A673 (cell line): ENCODE data around the gene KAZN. TPM values are rescaled to one million over a fixed set of nuclear protein-coding genes. Genes with fewer than 3 reads are reported as not detected.

ENCODE experiments used
- BruUV-seq: library from RNA; stranded (reverse); fragments of 400-500 nt; replicated peaks from 2 replicates; lab custom pipeline; 2021; lab: Mats Ljungman, UMichigan
- CTCF ChIA-PET: fragments of 300-600 bp; sonication (Branson Sonifier 250); formaldehyde crosslinking; loops from one replicate; lab custom pipeline; 2022; ENCODE audit warnings: antibody characterized with exemption; lab: Charles Lee
- POLR2A ChIA-PET: fragments of 300-600 bp; sonication (Branson Sonifier 250); formaldehyde crosslinking; loops from one replicate; lab custom pipeline; 2022; ENCODE audit warnings: antibody characterized with exemption; ENCODE audit not compliant: low non-redundant PET; lab: Charles Lee
- DNase-seq: peaks from one replicate; pipeline ENCODE4 v3.0.0-alpha.2; 2015; ENCODE audit warnings: low spot score
- H3K27ac ChIP-seq: fragments of 200-600 bp; sonication (generic); 2 replicates; pipeline ENCODE4 v1.5.1; 2016; ENCODE audit warnings: mixed run types, low read depth, mild to moderate bottlenecking, mixed read lengths, antibody characterized with exemption, low read length; ENCODE audit not compliant: poor library complexity, severe bottlenecking
- H3K27me3 ChIP-seq: fragments of 200-600 bp; sonication (generic); replicated peaks from 2 replicates; pipeline ENCODE4 v1.6.1; 2017; ENCODE audit warnings: mixed run types, low read depth, mild to moderate bottlenecking, mixed read lengths, antibody characterized with exemption, low read length; ENCODE audit not compliant: insufficient read depth, poor library complexity
- H3K36me3 ChIP-seq: fragments of 200-600 bp; sonication (generic); 2 replicates; pipeline ENCODE4 v1.6.1; 2016; ENCODE audit warnings: mixed run types, mild to moderate bottlenecking, mixed read lengths, antibody characterized with exemption, low read length; ENCODE audit not compliant: insufficient read depth, poor library complexity, severe bottlenecking
- H3K4me1 ChIP-seq: fragments of 200-600 bp; sonication (generic); 2 replicates; pipeline ENCODE4 v1.6.1; 2017; ENCODE audit warnings: mixed run types, mild to moderate bottlenecking, mixed read lengths, antibody characterized with exemption, low read length; ENCODE audit not compliant: insufficient read depth, poor library complexity, severe bottlenecking
- H3K4me3 ChIP-seq: fragments of 200-600 bp; sonication (generic); 2 replicates; pipeline ENCODE4 v1.5.1; 2016; ENCODE audit warnings: low read depth, mixed run types, mild to moderate bottlenecking, mixed read lengths, low read length; ENCODE audit not compliant: poor library complexity, severe bottlenecking
- H3K9me3 ChIP-seq: fragments of 200-600 bp; sonication (generic); 2 replicates; pipeline ENCODE4 v1.6.1; 2016; ENCODE audit warnings: mixed run types, low read depth, mild to moderate bottlenecking, mixed read lengths, antibody characterized with exemption, low read length; ENCODE audit not compliant: poor library complexity, severe bottlenecking
- EZH2 ChIP-seq: fragments of 200-600 bp; sonication (generic); IDR thresholded peaks from 2 replicates; pipeline ENCODE4 v1.6.1; 2017; ENCODE audit warnings: borderline replicate concordance, low read depth, mild to moderate bottlenecking, mixed read lengths, antibody characterized with exemption, low read length; ENCODE audit not compliant: poor library complexity, severe bottlenecking
- intact Hi-C: fragments of 100-400 bp; cut with micrococcal nuclease; formaldehyde crosslinking; loops from one replicate; pipeline ENCODE4 v1.10.0; 2022; ENCODE audit not compliant: unreplicated experiment
- total RNA-seq: library from RNA; stranded (reverse); gene quantifications from 2 replicates; pipeline ENCODE4 v1.2.3, GENCODE V29; 2021
- TF ChIP-seq, protein P1 (sequence below): fragments of 300-800, 200-600 bp; sonication (generic); conservative IDR thresholded peaks from 2 replicates; pipeline ENCODE4 v1.5.1; 2017; ENCODE audit warnings: low read depth, mild to moderate bottlenecking, antibody characterized with exemption, low read length, moderate library complexity, mixed read lengths

The KAZN gene
- total RNA-seq, 1 experiment from 2014 or later, result 8.0 TPM

DNA sequence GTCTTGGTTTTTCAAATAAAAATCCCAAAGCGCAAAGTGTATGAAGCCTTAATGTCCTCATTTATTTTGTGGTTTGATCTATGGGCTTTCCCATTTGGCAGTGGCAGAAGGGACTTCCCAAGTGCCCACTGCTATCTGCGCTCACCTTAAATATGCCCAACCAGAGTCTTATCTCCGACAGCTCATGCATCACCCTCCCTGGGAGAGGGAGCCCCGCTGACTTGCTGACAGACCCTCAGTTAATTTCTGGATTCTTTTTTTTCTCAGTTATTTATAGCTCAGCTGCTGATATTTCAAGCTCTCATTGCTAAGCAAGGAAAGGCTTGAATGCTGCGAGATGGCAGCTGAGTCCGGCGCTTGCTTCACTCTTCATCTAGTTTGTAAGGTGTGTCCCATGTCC is 19.3 kb downstream of the KAZN start:
- no TSS peak for BruUV-seq

GRCh38 chr1:14620941-14621340 is 22.5 kb downstream of the KAZN start:
- no peaks in the 10 kb centered on the region for H3K9me3 ChIP-seq
- H3K27me3 ChIP-seq, result no peaks in the 10 kb centered on the region
- TF ChIP-seq EZH2, result no peak
- TF ChIP-seq, protein P1, sequence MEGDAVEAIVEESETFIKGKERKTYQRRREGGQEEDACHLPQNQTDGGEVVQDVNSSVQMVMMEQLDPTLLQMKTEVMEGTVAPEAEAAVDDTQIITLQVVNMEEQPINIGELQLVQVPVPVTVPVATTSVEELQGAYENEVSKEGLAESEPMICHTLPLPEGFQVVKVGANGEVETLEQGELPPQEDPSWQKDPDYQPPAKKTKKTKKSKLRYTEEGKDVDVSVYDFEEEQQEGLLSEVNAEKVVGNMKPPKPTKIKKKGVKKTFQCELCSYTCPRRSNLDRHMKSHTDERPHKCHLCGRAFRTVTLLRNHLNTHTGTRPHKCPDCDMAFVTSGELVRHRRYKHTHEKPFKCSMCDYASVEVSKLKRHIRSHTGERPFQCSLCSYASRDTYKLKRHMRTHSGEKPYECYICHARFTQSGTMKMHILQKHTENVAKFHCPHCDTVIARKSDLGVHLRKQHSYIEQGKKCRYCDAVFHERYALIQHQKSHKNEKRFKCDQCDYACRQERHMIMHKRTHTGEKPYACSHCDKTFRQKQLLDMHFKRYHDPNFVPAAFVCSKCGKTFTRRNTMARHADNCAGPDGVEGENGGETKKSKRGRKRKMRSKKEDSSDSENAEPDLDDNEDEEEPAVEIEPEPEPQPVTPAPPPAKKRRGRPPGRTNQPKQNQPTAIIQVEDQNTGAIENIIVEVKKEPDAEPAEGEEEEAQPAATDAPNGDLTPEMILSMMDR, result no peak
- POLR2A ChIA-PET, result no interaction called here
- H3K4me1 ChIP-seq, result no peaks in the 10 kb centered on the region
- intact Hi-C loops, result no loop called here
- H3K27ac ChIP-seq, result no peak overlapping the region
- no peak overlapping the region for H3K4me3 ChIP-seq
- no TSS peak for BruUV-seq
- CTCF ChIA-PET, result no interaction called here
- H3K36me3 ChIP-seq, result no peaks in the 10 kb centered on the region
- DNase-seq, result no peak

More for the DNA sequence above, 19.3 kb downstream of the KAZN start:
- ChIA-PET POLR2A (no interaction called here), CTCF (no interaction called here)
- H3K36me3 ChIP-seq, result no peaks in the 10 kb centered on the region
- H3K4me3 ChIP-seq, result no peak overlapping the region
- H3K4me1 ChIP-seq, result no peaks in the 10 kb centered on the region
- no peak for DNase-seq
- intact Hi-C loops, result no loop called here
- no peak for TF ChIP-seq EZH2
- TF ChIP-seq, protein P1, result no peak
- no peak overlapping the region for H3K27ac ChIP-seq
- no peaks in the 10 kb centered on the region for H3K9me3 ChIP-seq
- H3K27me3 ChIP-seq, result no peaks in the 10 kb centered on the region

DNA sequence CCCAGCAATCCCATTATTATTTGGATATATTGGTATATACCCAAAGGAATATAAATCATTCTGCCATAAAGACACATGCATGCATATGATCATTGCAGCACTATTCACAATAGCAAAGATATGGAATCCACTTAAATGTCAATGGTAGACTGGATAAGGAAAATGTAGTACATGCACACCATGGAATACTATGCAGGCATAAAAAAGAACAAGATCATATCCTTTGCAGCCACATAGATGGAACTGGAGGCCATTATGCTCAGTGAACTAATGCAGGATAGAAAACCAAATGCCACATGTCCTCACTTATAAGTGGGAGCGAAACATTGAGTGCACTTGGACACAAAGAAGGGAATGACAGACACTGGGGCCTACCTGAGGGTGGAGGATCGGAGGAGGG is 24.6 kb downstream of the KAZN start:
- Histone ChIP-seq H3K36me3 (no peaks in the 10 kb centered on the region), H3K27ac (no peak overlapping the region), H3K27me3 (no peaks in the 10 kb centered on the region), H3K9me3 (no peaks in the 10 kb centered on the region), H3K4me1 (no peaks in the 10 kb centered on the region), H3K4me3 (no peak overlapping the region)
- intact Hi-C loops, result no loop called here
- TF ChIP-seq, protein P1, result no peak
- TF ChIP-seq EZH2, result no peak
- no peak for DNase-seq
- ChIA-PET CTCF (no interaction called here), POLR2A (no interaction called here)
- BruUV-seq, result no TSS peak
